Measurements from ENCODE around the gene MSANTD7.

MSANTD7 gene

DNA sequence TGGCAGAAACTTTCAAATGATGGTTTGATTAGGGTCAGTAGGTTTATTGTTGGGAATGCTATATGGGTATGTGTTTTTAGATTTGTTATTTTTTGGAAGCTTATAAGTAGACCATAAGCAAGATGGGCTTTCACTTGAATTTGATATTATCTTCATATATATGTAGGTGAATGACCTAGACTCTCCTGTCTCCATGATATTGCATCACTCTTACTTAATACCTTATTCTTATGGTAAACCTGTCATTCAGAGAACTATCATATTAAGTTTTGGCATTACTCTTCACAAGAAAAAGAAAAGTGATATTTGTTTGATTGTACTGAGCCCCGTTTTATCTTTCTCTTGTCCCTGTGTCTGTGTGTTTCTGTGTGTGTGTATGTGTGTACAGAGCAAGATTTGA, 17.3 kb downstream of the MSANTD7 start:
- H3K27ac ChIP-seq (replicated peaks) = no peak overlapping the region

GRCh38 chr10:14858338-14858960, 20.3 kb downstream of the MSANTD7 start:
- Histone ChIP-seq H3K27me3 (ENCODE audit: insufficient read depth, poor library complexity, severe bottlenecking) (no peaks in the 10 kb centered on the region), H3K27ac (replicated peaks) (no peak overlapping the region), H3K4me3 (replicated peaks; ENCODE audit: insufficient read depth, low read length) (no peak overlapping the region)
- DNase-seq (ENCODE audit: low read depth in 1 of 2, low spot score in 1 of 2) = no peak
- TF ChIP-seq POLR2AphosphoS5 (IDR thresholded peaks at IDR 0.05; ENCODE audit: low read depth) (no peak), REST (IDR thresholded peaks at IDR 0.05; ENCODE audit: insufficient replicate concordance, low read depth) (no peak), SPI1 (IDR thresholded peaks at IDR 0.05; ENCODE audit: borderline replicate concordance, low read depth) (no peak), GABPA (IDR thresholded peaks at IDR 0.05; ENCODE audit: low read depth) (no peak)
- TF ChIP-seq, protein P1, sequence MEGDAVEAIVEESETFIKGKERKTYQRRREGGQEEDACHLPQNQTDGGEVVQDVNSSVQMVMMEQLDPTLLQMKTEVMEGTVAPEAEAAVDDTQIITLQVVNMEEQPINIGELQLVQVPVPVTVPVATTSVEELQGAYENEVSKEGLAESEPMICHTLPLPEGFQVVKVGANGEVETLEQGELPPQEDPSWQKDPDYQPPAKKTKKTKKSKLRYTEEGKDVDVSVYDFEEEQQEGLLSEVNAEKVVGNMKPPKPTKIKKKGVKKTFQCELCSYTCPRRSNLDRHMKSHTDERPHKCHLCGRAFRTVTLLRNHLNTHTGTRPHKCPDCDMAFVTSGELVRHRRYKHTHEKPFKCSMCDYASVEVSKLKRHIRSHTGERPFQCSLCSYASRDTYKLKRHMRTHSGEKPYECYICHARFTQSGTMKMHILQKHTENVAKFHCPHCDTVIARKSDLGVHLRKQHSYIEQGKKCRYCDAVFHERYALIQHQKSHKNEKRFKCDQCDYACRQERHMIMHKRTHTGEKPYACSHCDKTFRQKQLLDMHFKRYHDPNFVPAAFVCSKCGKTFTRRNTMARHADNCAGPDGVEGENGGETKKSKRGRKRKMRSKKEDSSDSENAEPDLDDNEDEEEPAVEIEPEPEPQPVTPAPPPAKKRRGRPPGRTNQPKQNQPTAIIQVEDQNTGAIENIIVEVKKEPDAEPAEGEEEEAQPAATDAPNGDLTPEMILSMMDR (IDR thresholded peaks at IDR 0.05; ENCODE audit: insufficient read depth, low read length) = no peak

More for the DNA sequence above, 17.3 kb downstream of the MSANTD7 start:
- no peak for DNase-seq (ENCODE audit: low read depth in 1 of 2, low spot score in 1 of 2)
- Histone ChIP-seq H3K4me3 (replicated peaks; ENCODE audit: insufficient read depth, low read length) (no peak overlapping the region), H3K27me3 (ENCODE audit: insufficient read depth, poor library complexity, severe bottlenecking) (no peaks in the 10 kb centered on the region)
- no peak for TF ChIP-seq GABPA (IDR thresholded peaks at IDR 0.05; ENCODE audit: low read depth)
- TF ChIP-seq, protein P1 (IDR thresholded peaks at IDR 0.05; ENCODE audit: insufficient read depth, low read length) = no peak
- TF ChIP-seq POLR2AphosphoS5 (IDR thresholded peaks at IDR 0.05; ENCODE audit: low read depth) = no peak
- no peak for TF ChIP-seq SPI1 (IDR thresholded peaks at IDR 0.05; ENCODE audit: borderline replicate concordance, low read depth)
- TF ChIP-seq REST (IDR thresholded peaks at IDR 0.05; ENCODE audit: insufficient replicate concordance, low read depth) = no peak

GRCh38 chr10:14859043-14859442, 20.9 kb downstream of the MSANTD7 start:
- H3K27me3 ChIP-seq (ENCODE audit: insufficient read depth, poor library complexity, severe bottlenecking) = no peaks in the 10 kb centered on the region
- H3K27ac ChIP-seq (replicated peaks) = no peak overlapping the region
- TF ChIP-seq, protein P1 (IDR thresholded peaks at IDR 0.05; ENCODE audit: insufficient read depth, low read length) = no peak
- TF ChIP-seq SPI1 (IDR thresholded peaks at IDR 0.05; ENCODE audit: borderline replicate concordance, low read depth) (no peak), REST (IDR thresholded peaks at IDR 0.05; ENCODE audit: insufficient replicate concordance, low read depth) (no peak), GABPA (IDR thresholded peaks at IDR 0.05; ENCODE audit: low read depth) (no peak), POLR2AphosphoS5 (IDR thresholded peaks at IDR 0.05; ENCODE audit: low read depth) (no peak)
- DNase-seq (ENCODE audit: low read depth in 1 of 2, low spot score in 1 of 2) = no peak
- no peak overlapping the region for H3K4me3 ChIP-seq (replicated peaks; ENCODE audit: insufficient read depth, low read length)
